IMR-90 (cell line): ENCODE data around the gene BET1L. TPM values are rescaled to one million over a fixed set of nuclear protein-coding genes. Genes with fewer than 3 reads are reported as not detected.

ENCODE experiments used
- ATAC-seq: fragments of 200-7000 bp; cut with Tn5 transposase; 2 replicates; pipeline ENCODE4 v1.9.1; 2020; ENCODE audit warnings: low read depth, mild to moderate bottlenecking, moderate library complexity
- BruUV-seq: library from RNA; stranded (reverse); fragments of 400-500 nt; replicated peaks from 2 replicates; lab custom pipeline; 2021; lab: Mats Ljungman, UMichigan
- CTCF ChIA-PET: fragments of 300-600 bp; formaldehyde crosslinking; extraction: SDS; loops from one replicate; lab custom pipeline; 2021; ENCODE audit warnings: antibody characterized with exemption; lab: Yijun Ruan, JAX
- POLR2A ChIA-PET: fragments of 300-600 bp; sonication (Branson Sonifier 250); formaldehyde crosslinking; loops from one replicate; lab custom pipeline; 2022; ENCODE audit warnings: antibody characterized with exemption; ENCODE audit not compliant: unreplicated experiment; lab: Charles Lee
- DNase-seq: peaks from one replicate; pipeline ENCODE4 v3.0.0; 2013
- H2AFZ ChIP-seq: replicated peaks from 2 replicates; pipeline ENCODE3; 2013; ENCODE audit warnings: low read length, mild to moderate bottlenecking; ENCODE audit not compliant: poor library complexity
- H2AK5ac ChIP-seq: 2 replicates; pipeline ENCODE4 v1.6.1; 2013; ENCODE audit warnings: low read depth, low read length, inconsistent platforms
- H2AK9ac ChIP-seq: replicated peaks from 2 replicates; pipeline ENCODE3; 2013; ENCODE audit warnings: mild to moderate bottlenecking, low read depth, low read length, moderate library complexity; ENCODE audit not compliant: poor library complexity
- H2BK120ac ChIP-seq: 2 replicates; pipeline ENCODE4 v1.6.1; 2013; ENCODE audit warnings: low read depth, low read length, inconsistent platforms
- H2BK15ac ChIP-seq: 3 replicates; pipeline ENCODE4 v1.6.1; 2013; ENCODE audit warnings: low read depth, low read length, inconsistent platforms
- H2BK20ac ChIP-seq: 2 replicates; pipeline ENCODE4 v1.6.1; 2013; ENCODE audit warnings: low read depth, mild to moderate bottlenecking, inconsistent platforms, low read length, moderate library complexity
- H2BK5ac ChIP-seq: 2 replicates; pipeline ENCODE4 v1.6.1; 2013; ENCODE audit warnings: mild to moderate bottlenecking, low read depth, low read length, inconsistent platforms; ENCODE audit not compliant: poor library complexity, severe bottlenecking
- H3K14ac ChIP-seq: replicated peaks from 2 replicates; pipeline ENCODE4 v1.6.1; 2013; ENCODE audit warnings: low read depth, low read length, inconsistent platforms
- H3K18ac ChIP-seq: 2 replicates; pipeline ENCODE4 v1.6.1; 2013; ENCODE audit warnings: low read depth, low read length, control low read depth
- H3K23ac ChIP-seq: 2 replicates; pipeline ENCODE4 v1.6.1; 2013; ENCODE audit warnings: low read depth, low read length, inconsistent platforms
- H3K27ac ChIP-seq: 2 replicates; pipeline ENCODE4 v1.5.1; 2013; ENCODE audit warnings: mild to moderate bottlenecking, control low read depth, low read length; ENCODE audit not compliant: insufficient read depth
- H3K27me3 ChIP-seq: 2 replicates; pipeline ENCODE4 v1.6.1; 2013; ENCODE audit warnings: low read length; ENCODE audit not compliant: control insufficient read depth, insufficient read depth
- H3K36me3 ChIP-seq: 2 replicates; pipeline ENCODE4 v1.6.1; 2013; ENCODE audit warnings: low read length, mixed read lengths; ENCODE audit not compliant: control insufficient read depth, insufficient read depth
- H3K4ac ChIP-seq: 2 replicates; pipeline ENCODE4 v1.6.1; 2013; ENCODE audit warnings: low read depth, low read length, inconsistent platforms
- H3K4me1 ChIP-seq: 2 replicates; pipeline ENCODE4 v1.6.1; 2013; ENCODE audit warnings: low read length, mixed read lengths; ENCODE audit not compliant: control insufficient read depth, insufficient read depth
- H3K4me2 ChIP-seq: 2 replicates; pipeline ENCODE4 v1.6.1; 2013; ENCODE audit warnings: low read depth, mild to moderate bottlenecking, control low read depth, low read length, moderate library complexity
- H3K4me3 ChIP-seq: 2 replicates; pipeline ENCODE4 v1.5.1; 2013; ENCODE audit warnings: low read depth, mild to moderate bottlenecking, control low read depth, low read length, moderate library complexity; ENCODE audit not compliant: insufficient read depth
- H3K56ac ChIP-seq: 2 replicates; pipeline ENCODE4 v1.6.1; 2013; ENCODE audit warnings: low read length, inconsistent platforms; ENCODE audit not compliant: insufficient read depth; ENCODE audit errors: extremely low read depth
- H3K79me1 ChIP-seq, 2 experiments: 2 replicates each; pipeline ENCODE4 v1.6.1; 2013; ENCODE audit warnings: low read length in 2 of 2, inconsistent platforms in 1 of 2, low read depth in 1 of 2
- H3K9ac ChIP-seq: 2 replicates; pipeline ENCODE4 v1.6.1; 2013; ENCODE audit warnings: low read depth, low read length, control low read depth
- H3K9me1 ChIP-seq: 2 replicates; pipeline ENCODE4 v1.6.1; 2013; ENCODE audit warnings: low read length, inconsistent platforms; ENCODE audit not compliant: insufficient read depth
- H3K9me3 ChIP-seq: 2 replicates; pipeline ENCODE4 v1.6.1; 2013; ENCODE audit warnings: low read length; ENCODE audit not compliant: control insufficient read depth, insufficient read depth
- H4K20me1 ChIP-seq: 2 replicates; pipeline ENCODE4 v1.6.1; 2013; ENCODE audit warnings: low read length, inconsistent platforms; ENCODE audit not compliant: insufficient read depth
- H4K5ac ChIP-seq: 2 replicates; pipeline ENCODE4 v1.6.1; 2013; ENCODE audit warnings: mild to moderate bottlenecking, low read depth, low read length, control low read depth
- H4K8ac ChIP-seq, 2 experiments: 2 replicates each; pipeline ENCODE4 v1.6.1; 2013; ENCODE audit warnings: low read depth in 2 of 2, low read length in 2 of 2, control low read depth in 1 of 2, inconsistent platforms in 1 of 2
- H4K91ac ChIP-seq: 2 replicates; pipeline ENCODE4 v1.6.1; 2013; ENCODE audit warnings: low read depth, low read length, inconsistent platforms; ENCODE audit not compliant: insufficient read depth
- CEBPB ChIP-seq: IDR thresholded peaks from 2 replicates; pipeline ENCODE4 v1.6.1; 2012; ENCODE audit warnings: low read depth, low read length, improper control_type of control experiment
- CHD1 ChIP-seq: IDR thresholded peaks from 2 replicates; pipeline ENCODE4 v1.6.1; 2012; ENCODE audit warnings: low read depth, low read length, improper control_type of control experiment
- CTCF ChIP-seq: conservative IDR thresholded peaks from 2 replicates; pipeline ENCODE4 v1.5.1; 2012; ENCODE audit warnings: mild to moderate bottlenecking, low read depth, low read length, improper control_type of control experiment
- ELK1 ChIP-seq: fragments of 150-350 bp; IDR thresholded peaks from 2 replicates; pipeline ENCODE4 v1.6.1; 2016; ENCODE audit warnings: low read depth, mild to moderate bottlenecking, low read length, moderate library complexity, borderline replicate concordance
- FOS ChIP-seq: fragments of 150-350 bp; IDR thresholded peaks from 2 replicates; pipeline ENCODE4 v1.6.1; 2016; ENCODE audit warnings: low read depth, low read length
- MAZ ChIP-seq: IDR thresholded peaks from 2 replicates; pipeline ENCODE4 v1.6.1; 2012; ENCODE audit warnings: low read depth, mild to moderate bottlenecking, low read length, improper control_type of control experiment, moderate library complexity, borderline replicate concordance
- MXI1 ChIP-seq: IDR thresholded peaks from 2 replicates; pipeline ENCODE4 v1.6.1; 2012; ENCODE audit warnings: low read depth, mild to moderate bottlenecking, low read length, moderate library complexity, borderline replicate concordance
- POLR2A ChIP-seq: IDR thresholded peaks from 2 replicates; pipeline ENCODE4 v1.6.1; 2012; ENCODE audit warnings: mild to moderate bottlenecking, low read depth, low read length
- RAD21 ChIP-seq: IDR thresholded peaks from 2 replicates; pipeline ENCODE4 v1.6.1; 2012; ENCODE audit warnings: low read length, improper control_type of control experiment
- RCOR1 ChIP-seq: IDR thresholded peaks from 2 replicates; pipeline ENCODE4 v1.6.1; 2012; ENCODE audit warnings: mild to moderate bottlenecking, low read length, improper control_type of control experiment; ENCODE audit not compliant: insufficient replicate concordance
- RFX5 ChIP-seq: IDR thresholded peaks from 2 replicates; pipeline ENCODE4 v1.8.0; 2012; ENCODE audit warnings: low read depth, mild to moderate bottlenecking, low read length, moderate library complexity
- USF2 ChIP-seq: fragments of 150-350 bp; IDR thresholded peaks from 2 replicates; pipeline ENCODE4 v1.6.1; 2017; ENCODE audit warnings: mild to moderate bottlenecking, antibody characterized with exemption, low read length, low read depth
- WGBS, 2 experiments: methylation state at CpG; one replicate each; pipeline versions ENCODE4 v1.1.5 to v1.1.7; 2013; ENCODE audit warnings: missing lambda C conversion rate in 2 of 2; ENCODE audit not compliant: insufficient read length in 1 of 2; ENCODE audit errors: extremely low coverage in 2 of 2; 5-methylcytosine and 5-hydroxymethylcytosine counted together
- dilution Hi-C: fragments of 300-500 bp; cut with HindIII; formaldehyde crosslinking; loops from one replicate; pipeline ENCODE4 v1.14.3; 2018; ENCODE audit warnings: low sequenced_read_pairs; ENCODE audit not compliant: unreplicated experiment
- in situ Hi-C: fragments of 300-500 bp; cut with MboI; formaldehyde crosslinking; loops from 3 replicates; pipeline ENCODE4 v1.14.3; 2019; ENCODE audit warnings: low sequenced_read_pairs, inconsistent platforms, mixed read lengths
- intact Hi-C: fragments of 100-400 bp; cut with micrococcal nuclease; formaldehyde crosslinking; loops from 2 replicates; pipeline ENCODE4 v1.10.0; 2022
- polyA plus RNA-seq, 3 experiments: library from polyadenylated mRNA; depleted of rRNA; stranded (reverse); fragments of >200 nt; gene quantifications; 2 replicates each; pipeline ENCODE4 v1.2.3, GENCODE V29; 2012; ENCODE audit warnings: low replicate concordance in 1 of 3
- total RNA-seq: library from RNA; depleted of rRNA; stranded (reverse); fragments of >200 nt; gene quantifications from 2 replicates; pipeline ENCODE4 v1.2.3, GENCODE V29; 2012

The BET1L gene
- total and polyA plus RNA-seq, 2 of the 4 experiments (the other 2 are of a cell fraction), result 10.8 to 90.7 TPM

GRCh38 chr11:250274-250673 is 43.1 kb upstream of the BET1L start:
- in situ Hi-C loops, result no loop called here
- dilution Hi-C loops, result no loop called here
- Histone ChIP-seq H2BK5ac (no peak overlapping the region), H3K4me2 (no peak overlapping the region), H3K27me3 (no peaks in the 10 kb centered on the region), H2AK5ac (no peak overlapping the region), H4K20me1 (peaks cover 3% of the 10 kb centered on the region; the same call in 1 of the 2 replicates), H3K18ac (no peak overlapping the region), H4K5ac (no peak overlapping the region), H3K4ac (no peak overlapping the region), H3K27ac (no peak overlapping the region), H3K23ac (no peak overlapping the region), H2AK9ac (no peak overlapping the region), H4K8ac (no peak overlapping the region), H3K4me1 (no peaks in the 10 kb centered on the region), H2BK120ac (no peak overlapping the region), H3K9me1 (no peaks in the 10 kb centered on the region), H2BK20ac (no peak overlapping the region), H3K9me3 (no peaks in the 10 kb centered on the region), H3K36me3 (peaks cover 53% of the 10 kb centered on the region), H3K4me3 (no peak overlapping the region), H3K56ac (no peak overlapping the region), H3K14ac (no peak overlapping the region), H2BK15ac (no peak overlapping the region), H2AFZ (no peak overlapping the region), H3K79me1 (peaks cover 5 to 12% of the 10 kb centered on the region in 2 experiments; a peak in 3 of 4 replicates), H3K9ac (no peak overlapping the region), H4K91ac (no peak overlapping the region)
- DNase-seq (no peak), ATAC-seq (no peak)
- BruUV-seq, result no TSS peak
- intact Hi-C loops, result loop anchor here (2.0 kb wide), 1 partner anchor 113 kb away; no protein-coding TSS in a partner anchor
- POLR2A ChIA-PET, result interaction anchor here (0.6 kb wide), 1 partner anchor 157 kb away, joined by 3 read pairs; no protein-coding TSS in a partner anchor
- no CpG with 5 or more reads among the region's 5 CpGs for WGBS, 2 experiments
- CTCF ChIA-PET, result interaction anchor here (0.9 to 1.4 kb wide), 5 partner anchors 9 to 112 kb away, joined by 3 to 10 read pairs (median 4); no protein-coding TSS in a partner anchor
- TF ChIP-seq ELK1 (no peak), USF2 (no peak), FOS (no peak), CEBPB (no peak), RFX5 (no peak), RCOR1 (no peak), MAZ (no peak), CTCF (no peak), MXI1 (no peak), CHD1 (no peak), POLR2A (no peak), RAD21 (no peak)
